Thyroid gland (tissue), 4 donors: ENCODE data around the gene UBE2L6. TPM values are rescaled to one million over a fixed set of nuclear protein-coding genes. Genes with fewer than 3 reads are reported as not detected.
"Not testable (repeated sequence)": the region's sequence is repeated elsewhere in the genome, so short reads cannot be mapped to it uniquely, and the experiment has no call there.

Experiments used
- DNase-seq, 2 donors: peaks; one replicate each; pipeline ENCODE4 v3.0.0-alpha.2; 2019
- H3K27ac ChIP-seq, 3 donors: fragments of 200-600 bp; sonication (generic); 1 replicate in 2 of 3; 2 replicates in 1 of 3; pipeline ENCODE4 v1.5.1; 2016 to 2019; ENCODE audit warnings: mild to moderate bottlenecking in 1 of 3, moderate library complexity in 1 of 3
- H3K27me3 ChIP-seq: fragments of 200-600 bp; sonication (generic); one replicate; pipeline ENCODE4 v1.5.1; 2019
- H3K36me3 ChIP-seq, 2 donors: fragments of 200-600 bp; sonication (generic); one replicate each; pipeline ENCODE4 v1.5.1; 2016 to 2019
- H3K4me1 ChIP-seq, 2 donors: fragments of 200-600 bp; sonication (generic); one replicate each; pipeline ENCODE4 v1.5.1; 2017 to 2019
- H3K4me3 ChIP-seq, 3 donors: fragments of 200-600 bp; sonication (generic); replicated peaks in 1 of 3; 1 replicate in 2 of 3; 2 replicates in 1 of 3; pipeline ENCODE4 v1.5.1; 2016; ENCODE audit warnings: mild to moderate bottlenecking in 1 of 3
- H3K9me3 ChIP-seq: fragments of 200-600 bp; sonication (generic); one replicate; pipeline ENCODE4 v1.5.1; 2017
- CTCF ChIP-seq, 6 experiments: fragments of 200-600 bp in 3 of 6; fragments of 450-650 bp in 3 of 6; sonication (generic) in 3 of 6; IDR thresholded peaks; one replicate each; pipeline ENCODE4 v1.5.1; 2016 to 2019; ENCODE audit warnings: antibody characterized with exemption in 6 of 6, mild to moderate bottlenecking in 2 of 6, inconsistent platforms in 1 of 6, moderate library complexity in 1 of 6
- POLR2A ChIP-seq, 2 donors: fragments of 450-650 bp; IDR thresholded peaks; one replicate each; pipeline ENCODE4 v1.6.1; 2017; ENCODE audit warnings: antibody characterized with exemption in 2 of 2, mild to moderate bottlenecking in 2 of 2, moderate library complexity in 1 of 2
- WGBS, 2 donors: methylation state at CpG; one replicate each; pipeline ENCODE4 v1.1.5; 2017; 5-methylcytosine and 5-hydroxymethylcytosine counted together
- intact Hi-C: fragments of 100-400 bp; cut with DNase I; formaldehyde crosslinking; loops from one replicate; pipeline ENCODE4 v1.15.1; 2023
- total RNA-seq, 4 donors: library from RNA; depleted of rRNA; stranded (reverse); fragments of >200 nt; gene quantifications; one replicate each; pipeline ENCODE4 v1.2.3, GENCODE V29; 2016

Gene UBE2L6
- total RNA-seq, 4 donors from 2014 or later, result 30.8 to 41.7 (median 38.8) TPM

DNA sequence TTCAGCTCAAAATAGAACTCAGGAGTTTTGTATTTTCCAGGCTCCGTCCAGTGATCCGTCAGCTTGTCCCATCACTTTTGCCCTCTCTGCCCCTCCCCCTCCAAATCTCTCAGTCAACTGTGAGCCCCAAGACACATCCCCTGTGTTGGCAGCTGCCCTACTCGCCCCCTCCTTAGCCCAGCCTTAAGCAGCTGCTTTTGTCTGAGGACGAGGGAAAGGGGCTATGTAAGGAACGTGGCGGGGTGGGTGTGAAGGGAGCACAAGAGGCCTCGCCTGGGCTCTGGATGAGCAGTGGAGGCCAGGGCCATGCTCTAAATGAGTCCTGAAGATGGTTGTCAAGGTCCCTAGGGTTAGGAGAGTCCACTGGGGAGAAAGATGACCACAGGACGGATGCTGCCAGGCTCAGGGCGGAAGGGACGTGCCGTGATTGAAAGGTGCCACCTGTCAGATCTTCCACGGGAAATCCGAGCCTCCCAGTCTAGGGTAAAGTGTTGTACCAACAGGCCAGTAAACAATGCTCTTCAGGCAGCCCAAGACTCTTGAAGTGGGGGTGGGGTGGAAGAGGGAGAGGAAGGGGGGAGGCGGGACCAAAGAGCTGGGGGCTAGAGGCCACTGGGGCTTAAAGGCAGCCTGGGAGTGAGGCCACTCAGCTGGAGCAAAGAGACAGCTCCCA lies 30.4 kb downstream of the UBE2L6 start, which contains the start of gene SMTNL1:
Gene SMTNL1, plus strand, starts transcription at position 649 of the 673 bp plus-strand sequence. CDS start 5,048 bp downstream, outside the sequence.
- DNase-seq, result no peak
- Histone ChIP-seq H3K36me3 (no peaks in the 10 kb centered on the region), H3K4me1 (no peaks in the 10 kb centered on the region), H3K9me3 (no peaks in the 10 kb centered on the region), H3K4me3 (no peak within 1 kb of the TSS), H3K27ac (no peak within 1 kb of the TSS), H3K27me3 (no peaks in the 10 kb centered on the region)
- intact Hi-C loops, result no loop called here
- TF ChIP-seq CTCF (IDR thresholded peaks at IDR 0.05) (no peak), POLR2A (IDR thresholded peaks at IDR 0.05) (no peak)
- WGBS, 2 donors, result 64 to 67% methylated on average over 14 of the region's 14 CpGs

DNA sequence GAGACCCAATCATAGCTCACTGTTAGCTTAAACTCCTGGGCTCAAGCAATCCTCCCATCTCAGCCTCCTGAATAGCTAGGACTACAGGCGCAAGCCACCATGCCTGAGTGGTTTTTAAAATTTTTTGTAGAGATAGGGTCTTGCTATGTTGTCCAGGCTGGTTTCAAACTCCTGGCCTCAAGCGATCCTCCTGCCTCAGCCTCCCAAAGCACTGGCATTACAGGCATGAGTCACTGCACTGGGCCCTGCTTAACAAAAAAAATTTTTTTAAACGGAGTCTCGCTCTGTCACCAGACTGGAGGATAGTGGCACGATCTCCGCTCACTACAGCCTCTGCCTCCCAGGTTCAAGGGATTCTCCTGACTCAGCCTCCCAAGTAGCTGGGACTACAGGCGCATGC lies 33.0 kb downstream of the UBE2L6 start:
- WGBS, 2 donors, result 94 to 98% methylated on average over 7 of the region's 7 CpGs
- H3K27me3 ChIP-seq, H3K4me1 ChIP-seq, H3K27ac ChIP-seq, DNase-seq, intact Hi-C loops, H3K36me3 ChIP-seq, H3K9me3 ChIP-seq, H3K4me3 ChIP-seq: not testable (repeated sequence)

GRCh38 chr11:57530596-57531507 lies 36.6 kb downstream of the UBE2L6 start, which contains the start of gene TIMM10:
Gene TIMM10 (minus strand): TSS chr11:57530754. CDS start chr11:57530189, 565 bp downstream.
- WGBS, 2 donors, result 0 to 1% methylated on average over 28 to 48 of the region's 49 CpGs
- Histone ChIP-seq H3K36me3 (no peaks in the 10 kb centered on the region), H3K4me1 (peaks cover 10 to 15% of the 10 kb centered on the region in 2 donors), H3K27me3 (no peaks in the 10 kb centered on the region), H3K27ac (peak within 1 kb of the TSS; percentile 20 to 60 (median 51)), H3K9me3 (no peaks in the 10 kb centered on the region), H3K4me3 (peak within 1 kb of the TSS; percentile 44 to 72 (median 51))
- TF ChIP-seq CTCF (IDR thresholded peaks at IDR 0.05) (no peak), POLR2A (IDR thresholded peaks at IDR 0.05) (peak in 1 of 2 donors; percentile 70)
- intact Hi-C loops, result no loop called here
- peak; percentile 97 for DNase-seq

DNA sequence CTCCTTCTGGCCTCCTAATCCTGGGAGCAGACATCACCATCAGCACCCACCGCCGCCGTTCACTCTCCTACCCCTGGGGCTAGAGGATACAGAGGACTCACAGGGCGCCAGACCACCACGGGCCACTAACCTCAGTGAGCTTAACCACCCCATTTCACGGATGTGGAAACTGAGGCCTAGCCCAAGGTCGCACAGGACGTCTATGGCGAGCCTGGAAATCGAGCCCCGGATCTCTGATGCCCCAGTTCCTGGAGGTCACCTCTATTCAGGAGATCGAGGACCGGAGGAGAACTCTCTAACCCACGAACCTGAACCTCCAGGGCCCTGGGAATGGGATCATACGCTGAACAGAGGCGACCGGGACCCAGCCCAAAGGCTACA lies 37.3 kb downstream of the UBE2L6 start:
- Histone ChIP-seq H3K27ac (peak overlapping the region in 2 of 3 donors; percentile 19 to 60), H3K36me3 (no peaks in the 10 kb centered on the region), H3K4me1 (peaks cover 10 to 15% of the 10 kb centered on the region in 2 donors), H3K4me3 (peak overlapping the region; percentile 44 to 72 (median 51)), H3K9me3 (no peaks in the 10 kb centered on the region), H3K27me3 (no peaks in the 10 kb centered on the region)
- no peak for DNase-seq
- TF ChIP-seq CTCF (IDR thresholded peaks at IDR 0.05), result no peak
- TF ChIP-seq POLR2A (IDR thresholded peaks at IDR 0.05), result no peak
- intact Hi-C loops, result no loop called here
- 0% methylated on average over 17 of the region's 17 CpGs; no CpG with 5 or more reads in 1 of the 2 donors for WGBS, 2 donors

- Histone ChIP-seq H3K9me3 (no peaks in the 10 kb centered on the region), H3K36me3 (no peaks in the 10 kb centered on the region), H3K27me3 (no peaks in the 10 kb centered on the region), H3K4me1 (peaks cover 10 to 15% of the 10 kb centered on the region in 2 donors), H3K4me3 (no peak overlapping the region), H3K27ac (no peak overlapping the region)
- intact Hi-C loops, result loop anchor here (2.0 to 10.0 kb wide), 2 partner anchors 74 to 184 kb away; no protein-coding TSS in a partner anchor
- TF ChIP-seq POLR2A (IDR thresholded peaks at IDR 0.05), result no peak
- no peak for TF ChIP-seq CTCF (IDR thresholded peaks at IDR 0.05)
- no peak for DNase-seq
Observed at GRCh38 chr11:57529012-57529411, 38.5 kb downstream of the UBE2L6 start.
